ENCODE data around the gene MANBA.

GRCh38 chr4:102778720-102779119 lies 18.0 kb upstream of the MANBA start:
- TF ChIP-seq POLR2A (IDR thresholded peaks at IDR 0.05) (no peak), CTCF (IDR thresholded peaks at IDR 0.05) (no peak)

All from ovary (tissue), 3 donors.